Stomach (tissue), 4 donors: ENCODE measurements around the gene TXNDC5.

Experiments
- EP300 ChIP-seq: sonication (generic); formaldehyde crosslinking; IDR thresholded peaks from one replicate; pipeline ENCODE4 v1.6.1; 2017; ENCODE audit warnings: antibody characterized with exemption
- TF ChIP-seq, protein P1 (sequence below), 7 experiments: fragments of 450-650 bp in 4 of 7; fragments of 200-600 bp in 3 of 7; sonication (generic) in 3 of 7; IDR thresholded peaks; one replicate each; pipeline ENCODE4 v1.5.1; 2016 to 2019; ENCODE audit warnings: antibody characterized with exemption in 7 of 7, control low read depth in 2 of 7, mild to moderate bottlenecking in 1 of 7

DNA sequence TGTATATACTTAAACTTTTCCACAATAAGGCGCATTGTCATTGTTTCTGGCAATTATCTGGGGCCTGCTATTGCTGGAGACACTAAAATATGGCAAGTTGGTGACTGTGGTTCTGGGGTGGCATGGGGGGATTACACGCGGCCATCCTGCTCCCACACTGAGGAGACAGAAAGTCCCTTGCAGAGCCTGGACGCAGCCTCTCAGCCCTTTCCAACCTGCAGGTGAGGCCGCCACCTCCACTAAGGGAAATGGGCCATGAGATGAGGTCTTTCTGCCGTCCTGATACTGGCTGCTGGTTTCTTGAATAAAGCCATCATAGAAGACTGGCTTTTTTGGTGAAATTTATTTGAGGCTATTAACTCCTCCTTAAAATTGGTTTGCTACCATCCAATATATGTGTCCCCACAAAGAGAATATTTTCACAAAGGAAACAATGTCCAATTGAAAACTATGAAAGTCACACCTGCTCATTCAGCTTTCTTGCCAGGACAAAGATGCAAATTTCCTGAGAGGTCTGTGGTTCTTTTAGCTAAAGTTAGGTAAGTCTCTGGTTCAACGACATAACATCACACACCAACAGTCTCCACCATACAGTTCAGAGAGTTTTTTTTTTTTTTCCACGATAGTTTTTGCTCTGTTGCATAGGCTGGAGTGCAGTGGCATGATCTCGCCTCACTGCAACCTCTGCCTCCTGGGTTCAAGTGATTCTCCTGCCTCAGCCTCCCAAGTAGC is 13.0 kb downstream of the TXNDC5 start:
- TF ChIP-seq, protein P1, sequence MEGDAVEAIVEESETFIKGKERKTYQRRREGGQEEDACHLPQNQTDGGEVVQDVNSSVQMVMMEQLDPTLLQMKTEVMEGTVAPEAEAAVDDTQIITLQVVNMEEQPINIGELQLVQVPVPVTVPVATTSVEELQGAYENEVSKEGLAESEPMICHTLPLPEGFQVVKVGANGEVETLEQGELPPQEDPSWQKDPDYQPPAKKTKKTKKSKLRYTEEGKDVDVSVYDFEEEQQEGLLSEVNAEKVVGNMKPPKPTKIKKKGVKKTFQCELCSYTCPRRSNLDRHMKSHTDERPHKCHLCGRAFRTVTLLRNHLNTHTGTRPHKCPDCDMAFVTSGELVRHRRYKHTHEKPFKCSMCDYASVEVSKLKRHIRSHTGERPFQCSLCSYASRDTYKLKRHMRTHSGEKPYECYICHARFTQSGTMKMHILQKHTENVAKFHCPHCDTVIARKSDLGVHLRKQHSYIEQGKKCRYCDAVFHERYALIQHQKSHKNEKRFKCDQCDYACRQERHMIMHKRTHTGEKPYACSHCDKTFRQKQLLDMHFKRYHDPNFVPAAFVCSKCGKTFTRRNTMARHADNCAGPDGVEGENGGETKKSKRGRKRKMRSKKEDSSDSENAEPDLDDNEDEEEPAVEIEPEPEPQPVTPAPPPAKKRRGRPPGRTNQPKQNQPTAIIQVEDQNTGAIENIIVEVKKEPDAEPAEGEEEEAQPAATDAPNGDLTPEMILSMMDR (IDR thresholded peaks at IDR 0.05), result no peak
- no peak for TF ChIP-seq EP300
